ENCODE measurements around the gene PID1.

PID1 gene

GRCh38 chr2:228987441-228988155, 283.5 kb downstream of the PID1 start:
- DNase-seq: no peak

DNA sequence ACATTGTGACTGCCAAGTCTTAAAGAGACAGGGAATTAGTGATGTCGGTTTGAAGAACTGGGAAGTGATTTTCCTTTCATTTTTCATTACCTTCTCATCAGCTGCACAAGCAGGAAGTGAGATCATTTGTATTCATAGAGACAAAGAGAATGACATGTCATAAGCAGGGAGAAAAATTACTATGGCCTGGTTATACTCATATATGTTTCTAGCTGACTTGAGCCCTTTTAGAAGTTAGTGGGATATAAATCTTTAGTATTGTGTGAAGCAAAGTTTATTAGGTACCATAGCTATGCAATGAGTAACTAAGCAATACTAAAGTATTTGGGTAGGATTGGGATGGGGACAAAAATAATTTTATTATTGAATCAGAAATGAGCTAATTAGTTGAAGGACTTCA, 284.1 kb downstream of the PID1 start:
- no peak for DNase-seq

DNA sequence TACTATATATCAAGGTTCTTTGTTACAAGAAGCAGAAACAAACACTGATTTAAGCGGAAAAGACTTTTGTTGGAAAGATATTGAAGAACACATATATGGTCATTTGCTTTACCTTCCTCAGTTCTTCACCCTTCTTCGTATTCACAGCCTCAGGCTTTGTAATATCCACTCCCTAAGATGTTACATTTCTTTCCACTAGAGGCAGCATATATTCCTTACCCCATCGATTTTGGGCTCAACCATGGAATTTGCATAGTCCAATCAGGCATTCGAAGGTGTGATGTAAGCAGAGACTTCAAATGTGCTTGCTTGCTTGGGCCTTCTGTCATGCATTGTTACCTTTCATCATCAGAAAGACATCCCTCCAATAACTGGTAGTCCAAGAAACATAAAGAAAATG, 287.4 kb downstream of the PID1 start:
- DNase-seq: no peak

DNA sequence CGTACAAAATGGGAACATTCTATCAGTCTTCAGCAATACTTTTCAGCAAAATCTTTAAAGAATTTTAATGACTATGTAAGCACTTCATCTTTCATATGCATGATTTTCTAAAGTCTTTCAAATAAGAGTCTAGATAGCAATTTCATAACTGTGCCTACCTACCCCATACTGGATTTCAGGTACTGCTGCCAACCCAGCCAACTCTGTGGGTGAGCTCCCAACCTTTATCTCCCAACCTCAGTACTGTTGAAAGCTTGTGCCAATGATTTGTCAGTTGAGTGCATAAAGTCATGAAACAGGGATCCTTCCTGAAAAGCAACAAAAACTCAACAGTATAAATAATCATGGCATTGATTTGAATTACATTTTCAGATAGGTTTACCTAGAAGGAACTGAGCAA, 296.9 kb downstream of the PID1 start:
- no peak for DNase-seq
